A549 (cell line): Measurements from ENCODE around the gene SSBP2. TPM values are rescaled to one million over a fixed set of nuclear protein-coding genes. Genes with fewer than 3 reads are reported as not detected.

Experiments
- ATAC-seq, 2 experiments: fragments of 200-7000 bp in 1 of 2; fragments of >200 bp in 1 of 2; cut with Nextera tagmentation in 1 of 2; cut with Tn5 transposase in 1 of 2; 3 replicates each; pipeline versions ENCODE4 v1.8.0 to v1.9.1; 2018 to 2020; ENCODE audit warnings: mild to moderate bottlenecking in 1 of 2, moderate library complexity in 1 of 2
- CTCF ChIA-PET: fragments of 300-600 bp; sonication (Branson Sonifier 250); formaldehyde crosslinking; extraction: SDS; loops from one replicate; lab custom pipeline; 2021; ENCODE audit warnings: antibody characterized with exemption, inconsistent platforms; lab: Yijun Ruan, JAX
- POLR2A ChIA-PET: fragments of 350-600 bp; formaldehyde crosslinking; extraction: SDS; loops from one replicate; lab custom pipeline; 2021; ENCODE audit warnings: antibody characterized with exemption, inconsistent platforms; lab: Yijun Ruan, JAX
- DNase-seq, 2 experiments: peaks; one replicate each; pipeline versions ENCODE4 v3.0.0 to v3.0.0-alpha.2; 2011 to 2016; ENCODE audit warnings: low read depth in 1 of 2, low spot score in 1 of 2
- FAIRE-seq: peaks from 2 replicates; lab custom pipeline; 2011; peaks lifted over from hg19 to GRCh38; lab: Jason Lieb, UNC
- H3K27ac ChIP-seq, 2 experiments: fragments of >200 bp; sonication (Bioruptor Twin); formaldehyde crosslinking; 3 replicates each; pipeline ENCODE4 v1.5.1; 2016 to 2017
- H3K4me1 ChIP-seq: fragments of >200 bp; sonication (Bioruptor Twin); formaldehyde crosslinking; 3 replicates; pipeline ENCODE4 v1.6.1; 2016
- H3K4me2 ChIP-seq: fragments of >200 bp; sonication (Bioruptor Twin); formaldehyde crosslinking; 3 replicates; pipeline ENCODE4 v1.6.1; 2016
- H3K4me3 ChIP-seq: fragments of >200 bp; sonication (Bioruptor Twin); formaldehyde crosslinking; 3 replicates; pipeline ENCODE4 v1.5.1; 2016
- H3K9me3 ChIP-seq: fragments of >200 bp; sonication (Bioruptor Twin); formaldehyde crosslinking; 3 replicates; pipeline ENCODE4 v1.6.1; 2016
- CHD4 ChIP-seq: fragments of 200-600 bp; sonication (generic); IDR thresholded peaks from 2 replicates; pipeline ENCODE4 v1.6.1; 2016; ENCODE audit warnings: antibody characterized with exemption, mild to moderate bottlenecking, borderline replicate concordance
- E2F6 ChIP-seq: IDR thresholded peaks from 2 replicates; pipeline ENCODE4 v1.6.1; 2012; ENCODE audit warnings: low read depth, borderline replicate concordance
- EHF ChIP-seq: fragments of 250-450 bp; sonication (Bioruptor Pico); IDR thresholded peaks from 2 replicates; pipeline ENCODE4 v1.5.0; 2020; ENCODE audit warnings: mild to moderate bottlenecking
- EHMT2 ChIP-seq: fragments of 200-600 bp; sonication (generic); IDR thresholded peaks from 2 replicates; pipeline ENCODE4 v1.6.1; 2016; ENCODE audit warnings: antibody characterized with exemption, low read depth, mild to moderate bottlenecking, moderate library complexity
- FOSL2 ChIP-seq, 2 experiments: fragments of 450-650 bp in 1 of 2; fragments of >200 bp in 1 of 2; sonication (Bioruptor Twin) in 1 of 2; formaldehyde crosslinking; IDR thresholded peaks; 2 replicates each; pipeline versions ENCODE4 v1.5.0 to v1.6.1; 2016 to 2020; ENCODE audit warnings: mild to moderate bottlenecking in 1 of 2, moderate library complexity in 1 of 2
- GATA3 ChIP-seq: IDR thresholded peaks from 2 replicates; pipeline ENCODE4 v1.6.1; 2012; ENCODE audit warnings: borderline replicate concordance
- HES2 ChIP-seq: fragments of >200 bp; sonication (Bioruptor Twin); formaldehyde crosslinking; IDR thresholded peaks from 2 replicates; pipeline ENCODE4 v1.6.1; 2016
- HOXA7 ChIP-seq: fragments of 250-450 bp; sonication (Bioruptor Pico); IDR thresholded peaks from 2 replicates; pipeline ENCODE4 v1.5.0; 2020; ENCODE audit warnings: mild to moderate bottlenecking, moderate library complexity
- JUNB ChIP-seq: fragments of >200 bp; sonication (Bioruptor Twin); formaldehyde crosslinking; IDR thresholded peaks from 2 replicates; pipeline ENCODE4 v1.6.1; 2016
- KDM1A ChIP-seq: fragments of 200-600 bp; sonication (generic); IDR thresholded peaks from 2 replicates; pipeline ENCODE4 v1.6.1; 2016; ENCODE audit warnings: low read depth, mild to moderate bottlenecking
- MAFK ChIP-seq: fragments of 450-650 bp; IDR thresholded peaks from 2 replicates; pipeline ENCODE4 v1.6.1; 2014; ENCODE audit not compliant: partially characterized antibody
- MAX ChIP-seq: IDR thresholded peaks from 2 replicates; pipeline ENCODE4 v1.6.1; 2012
- MYC ChIP-seq: IDR thresholded peaks from 2 replicates; pipeline ENCODE4 v1.6.1; 2012; ENCODE audit warnings: mild to moderate bottlenecking, inconsistent platforms, low read length, improper control_type of control experiment, borderline replicate concordance
- PHF8 ChIP-seq: fragments of 200-600 bp; sonication (generic); IDR thresholded peaks from 2 replicates; pipeline ENCODE4 v1.6.1; 2016; ENCODE audit warnings: low read depth, mild to moderate bottlenecking, antibody characterized with exemption, moderate library complexity, borderline replicate concordance
- POLR2A ChIP-seq: IDR thresholded peaks from 2 replicates; pipeline ENCODE4 v1.6.1; 2012; ENCODE audit warnings: mild to moderate bottlenecking, low read length
- RARB ChIP-seq: fragments of 250-450 bp; sonication (Bioruptor Pico); IDR thresholded peaks from 2 replicates; pipeline ENCODE4 v1.8.0; 2021; ENCODE audit warnings: mild to moderate bottlenecking, moderate library complexity
- RCOR1 ChIP-seq: fragments of 150-350 bp; IDR thresholded peaks from 2 replicates; pipeline ENCODE4 v1.6.1; 2014; ENCODE audit warnings: antibody characterized with exemption, low read length, low read depth
- RFX5 ChIP-seq: fragments of 450-650 bp; IDR thresholded peaks from 2 replicates; pipeline ENCODE4 v1.7.1; 2014; ENCODE audit warnings: antibody characterized with exemption, mild to moderate bottlenecking, moderate library complexity
- RNF2 ChIP-seq: fragments of 200-600 bp; sonication (generic); IDR thresholded peaks from 2 replicates; pipeline ENCODE4 v1.6.1; 2016; ENCODE audit warnings: low read depth, mild to moderate bottlenecking, antibody characterized with exemption, moderate library complexity, borderline replicate concordance
- SMC3 ChIP-seq: fragments of >200 bp; sonication (Bioruptor Twin); formaldehyde crosslinking; IDR thresholded peaks from 3 replicates; pipeline ENCODE4 v1.6.1; 2018; ENCODE audit warnings: inconsistent platforms
- TP53 ChIP-seq: fragments of 250-450 bp; sonication (Bioruptor Pico); IDR thresholded peaks from 2 replicates; pipeline ENCODE4 v1.5.0; 2021; ENCODE audit warnings: mild to moderate bottlenecking, moderate library complexity
- ZC3H11A ChIP-seq: fragments of 450-650 bp; IDR thresholded peaks from 2 replicates; pipeline ENCODE4 v1.6.1; 2014; ENCODE audit warnings: antibody characterized with exemption, mild to moderate bottlenecking
- ZNF302 ChIP-seq: fragments of 250-450 bp; sonication (Bioruptor Pico); IDR thresholded peaks from 2 replicates; pipeline ENCODE4 v1.9.0; 2021; ENCODE audit warnings: inconsistent platforms, mild to moderate bottlenecking, moderate library complexity
- WGBS: methylation state at CpG from one replicate; pipeline ENCODE4 v1.1.6; 2017; ENCODE audit errors: missing lambda C conversion rate; 5-methylcytosine and 5-hydroxymethylcytosine counted together
- polyA plus RNA-seq, 4 experiments: library from polyadenylated mRNA; depleted of rRNA in 3 of 4; stranded (reverse); fragments of >200 nt; fragmentation: RNase III in 1 of 4; extraction: RNeasy Plus Mini Kit Qiagen cat#74134 plus additional on column Dnase treatment in 1 of 4; gene quantifications; 2 replicates in 3 of 4; 3 replicates in 1 of 4; pipeline ENCODE4 v1.2.3, GENCODE V29; 2011 to 2017

The SSBP2 gene
- polyA plus RNA-seq, 2 of the 4 experiments (the other 2 are of a cell fraction): 4.5 to 14.2 TPM

- no peak for TF ChIP-seq E2F6
- TF ChIP-seq ZNF302 (CRISPR knock-in tag): no peak
- no peak for TF ChIP-seq SMC3
- TF ChIP-seq POLR2A: no peak
- TF ChIP-seq HES2: no peak
- no peak for TF ChIP-seq HOXA7
- no peak for TF ChIP-seq ZC3H11A
Measured at GRCh38 chr5:81429363-81429762, 321.5 kb downstream of the SSBP2 start (continued).

- H3K4me1 ChIP-seq: peaks cover 24% of the 10 kb centered on the region
- ChIA-PET CTCF (interaction anchor here (0.9 kb wide), 1 partner anchor 737 kb away, joined by 3 read pairs; no protein-coding TSS in a partner anchor), POLR2A (interaction anchor here (1.0 kb wide), 1 partner anchor 423 kb away, joined by 3 read pairs; no protein-coding TSS in a partner anchor)
- TF ChIP-seq GATA3: peak; percentile 89
- no peak for TF ChIP-seq KDM1A
- H3K9me3 ChIP-seq: no peaks in the 10 kb centered on the region
- DNase-seq: peak; percentile 15 to 24
- H3K27ac ChIP-seq: no peak overlapping the region
- no peak overlapping the region for H3K4me3 ChIP-seq
- peak in 1 of 2 experiments; percentile 71; a peak in 4 of 6 replicates for ATAC-seq
- H3K4me2 ChIP-seq: peak overlapping the region; percentile 56
- FAIRE-seq: peak; percentile 84
Measured at GRCh38 chr5:81428861-81429260, 322.0 kb downstream of the SSBP2 start.

DNA sequence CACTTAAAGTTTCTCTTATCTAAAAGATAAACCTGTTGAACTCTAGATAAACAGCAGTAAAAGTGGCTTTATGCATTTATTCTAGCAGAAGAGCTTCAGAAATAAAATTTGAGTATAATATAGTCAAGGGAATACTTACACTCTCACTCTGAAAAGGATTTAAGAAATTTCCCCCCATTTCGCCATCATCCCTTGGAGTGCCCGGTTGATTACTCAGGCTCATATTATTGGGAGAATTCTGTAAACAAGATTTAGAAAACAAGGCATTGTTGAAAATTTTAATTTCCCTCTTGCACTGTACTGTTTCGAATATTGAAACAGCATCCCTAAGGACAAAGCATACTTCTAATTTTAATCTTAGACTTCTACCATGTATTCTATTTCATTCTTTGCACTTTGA, 322.5 kb downstream of the SSBP2 start:
- Histone ChIP-seq H3K9me3 (no peaks in the 10 kb centered on the region), H3K4me1 (peaks cover 24% of the 10 kb centered on the region), H3K27ac (no peak overlapping the region), H3K4me2 (peak overlapping the region; percentile 56), H3K4me3 (no peak overlapping the region)
- ATAC-seq (peak in 1 of 2 experiments; percentile 23; a peak in 3 of 6 replicates), FAIRE-seq (no peak), DNase-seq (peak in 1 of 2 experiments; percentile 15)
- CTCF ChIA-PET: interaction anchor here (0.9 kb wide), 1 partner anchor 737 kb away, joined by 3 read pairs; no protein-coding TSS in a partner anchor
- TF ChIP-seq MAX (no peak), TP53 (CRISPR knock-in tag) (no peak), RFX5 (no peak), CHD4 (no peak), JUNB (no peak), FOSL2 (IDR thresholded peaks at IDR 0.05) (no peak), FOSL2 (CRISPR knock-in tag; IDR thresholded peaks at IDR 0.05) (no peak), PHF8 (no peak), MYC (no peak), RCOR1 (no peak), RNF2 (no peak), EHF (CRISPR knock-in tag) (no peak)
- POLR2A ChIA-PET: interaction anchor here (0.5 to 1.0 kb wide), 3 partner anchors 10 to 424 kb away, joined by 3 to 5 read pairs (median 3); partner anchors contain the start of gene SSBP2
- 53% methylated on average over 3 of the region's 3 CpGs for WGBS

- WGBS: 100% methylated on average over 1 of the region's 1 CpG
- H3K4me3 ChIP-seq: no peak overlapping the region
- H3K4me1 ChIP-seq: peaks cover 32% of the 10 kb centered on the region
- no peak overlapping the region for H3K27ac ChIP-seq
- TF ChIP-seq RARB: no peak
- no peak for TF ChIP-seq EHMT2
- TF ChIP-seq RNF2: no peak
- peak; percentile 43 for TF ChIP-seq MAFK
- TF ChIP-seq JUNB: no peak
- no peaks in the 10 kb centered on the region for H3K9me3 ChIP-seq
- POLR2A ChIA-PET: interaction anchor here (1.0 kb wide), 1 partner anchor 323 kb away, joined by 3 read pairs; the partner anchor contains the start of gene SSBP2
- CTCF ChIA-PET: interaction anchor here (2.3 kb wide), 1 partner anchor 738 kb away, joined by 9 read pairs; no protein-coding TSS in a partner anchor
- DNase-seq: no peak
- no peak for FAIRE-seq
- ATAC-seq: no peak
- H3K4me2 ChIP-seq: no peak overlapping the region
Measured at GRCh38 chr5:81427566-81427965, 323.3 kb downstream of the SSBP2 start.
